H1 (cell line): ENCODE results near the gene PPP1CA. TPM values are rescaled to one million over a fixed set of nuclear protein-coding genes. Genes with fewer than 3 reads are reported as not detected.

Source experiments
- CTCF ChIA-PET: fragments of 300-600 bp; sonication (Branson Sonifier 250); formaldehyde crosslinking; loops from one replicate; lab custom pipeline; 2021; ENCODE audit not compliant: partially characterized antibody; lab: Charles Lee
- POLR2A ChIA-PET: fragments of 300-600 bp; sonication (Branson Sonifier 250); formaldehyde crosslinking; loops from one replicate; lab custom pipeline; 2021; ENCODE audit warnings: inconsistent platforms; ENCODE audit not compliant: partially characterized antibody; lab: Charles Lee
- DNase-seq, 2 experiments: peaks; one replicate each; pipeline versions ENCODE4 v3.0.0 to v3.0.0-alpha.2; 2010 to 2022; ENCODE audit warnings: low spot score in 2 of 2, low read depth in 1 of 2, mixed read lengths in 1 of 2
- FAIRE-seq: peaks from 2 replicates; lab custom pipeline; 2011; peaks lifted over from hg19 to GRCh38; lab: Jason Lieb, UNC
- H2AFZ ChIP-seq: 2 replicates; pipeline ENCODE4 v1.8.1; 2012; ENCODE audit warnings: low read length, inconsistent platforms
- H2AK5ac ChIP-seq: 2 replicates; pipeline ENCODE4 v1.6.1; 2013; ENCODE audit warnings: low read depth, low read length
- H2BK120ac ChIP-seq: replicated peaks from 2 replicates; pipeline ENCODE3; 2013; ENCODE audit warnings: low read depth, low read length, inconsistent platforms
- H2BK12ac ChIP-seq: 2 replicates; pipeline ENCODE4 v1.6.1; 2013; ENCODE audit warnings: low read depth, low read length
- H2BK15ac ChIP-seq: 2 replicates; pipeline ENCODE4 v1.6.1; 2013; ENCODE audit warnings: low read length
- H2BK20ac ChIP-seq: 2 replicates; pipeline ENCODE4 v1.6.1; 2013; ENCODE audit warnings: low read length
- H2BK5ac ChIP-seq: 2 replicates; pipeline ENCODE4 v1.6.1; 2013; ENCODE audit warnings: low read depth, low read length
- H3K14ac ChIP-seq: 2 replicates; pipeline ENCODE4 v1.6.1; 2013; ENCODE audit warnings: inconsistent platforms; ENCODE audit not compliant: insufficient read length
- H3K18ac ChIP-seq: 2 replicates; pipeline ENCODE4 v1.6.1; 2013; ENCODE audit warnings: low read length; ENCODE audit errors: extremely low read depth
- H3K23ac ChIP-seq: 2 replicates; pipeline ENCODE4 v1.6.1; 2013; ENCODE audit warnings: inconsistent platforms; ENCODE audit not compliant: insufficient read length
- H3K23me2 ChIP-seq: 2 replicates; pipeline ENCODE4 v1.6.1; 2013; ENCODE audit warnings: low read depth, low read length
- H3K27ac ChIP-seq: 2 replicates; pipeline ENCODE4 v1.6.1; 2011; ENCODE audit warnings: low read depth, low read length, inconsistent platforms
- H3K27me3 ChIP-seq, 4 experiments: replicated peaks in 1 of 4; 1 replicate in 1 of 4; 2 replicates in 3 of 4; pipeline versions ENCODE4 v1.6.1 to v1.8.1; 2011 to 2013; ENCODE audit warnings: low read length in 3 of 4, mild to moderate bottlenecking in 3 of 4, inconsistent platforms in 2 of 4, mixed read lengths in 2 of 4, moderate library complexity in 1 of 4; ENCODE audit not compliant: control insufficient read depth in 3 of 4, insufficient read depth in 3 of 4; ENCODE audit errors: extremely low read depth in 1 of 4
- H3K36me3 ChIP-seq, 4 experiments: 2 replicates each; pipeline versions ENCODE4 v1.6.1 to v1.8.1; 2011 to 2013; ENCODE audit warnings: mild to moderate bottlenecking in 4 of 4, low read length in 3 of 4, moderate library complexity in 2 of 4, control low read depth in 1 of 4, inconsistent platforms in 1 of 4; ENCODE audit not compliant: insufficient read depth in 4 of 4, control insufficient read depth in 2 of 4
- H3K4ac ChIP-seq: replicated peaks from 2 replicates; pipeline ENCODE3; 2013; ENCODE audit warnings: low read length, low read depth, mixed read lengths, inconsistent platforms; ENCODE audit not compliant: insufficient read length
- H3K4me1 ChIP-seq, 4 experiments: replicated peaks in 1 of 4; 1 replicate in 1 of 4; 2 replicates in 3 of 4; pipeline versions ENCODE4 v1.6.1 to v1.8.1; 2011 to 2013; ENCODE audit warnings: low read length in 3 of 4, inconsistent platforms in 2 of 4, mixed read lengths in 1 of 4; ENCODE audit not compliant: insufficient read depth in 4 of 4, control insufficient read depth in 3 of 4
- H3K4me2 ChIP-seq, 2 experiments: 2 replicates each; pipeline versions ENCODE4 v1.6.1 to v1.8.1; 2011 to 2013; ENCODE audit warnings: low read depth in 2 of 2, low read length in 2 of 2, control low read depth in 1 of 2, inconsistent platforms in 1 of 2, mild to moderate bottlenecking in 1 of 2; ENCODE audit not compliant: insufficient read depth in 1 of 2
- H3K4me3 ChIP-seq, 4 experiments: fragments of 200-600, 300-600 bp in 1 of 4; sonication (generic), shearing (Covaris generic), sonication (Bioruptor Twin) in 1 of 4; 2 replicates each; pipeline versions ENCODE4 v1.5.1 to v1.8.1; 2011 to 2016; ENCODE audit warnings: low read length in 4 of 4, low read depth in 3 of 4, control low read depth in 2 of 4, inconsistent platforms in 2 of 4, mild to moderate bottlenecking in 2 of 4, mixed read lengths in 1 of 4, moderate library complexity in 1 of 4; ENCODE audit not compliant: insufficient read depth in 2 of 4; ENCODE audit errors: extremely low read depth in 1 of 4
- H3K56ac ChIP-seq: replicated peaks from 2 replicates; pipeline ENCODE3; 2013; ENCODE audit warnings: low read depth, mild to moderate bottlenecking, mixed read lengths, low read length, inconsistent platforms; ENCODE audit not compliant: insufficient read length
- H3K79me1 ChIP-seq: 2 replicates; pipeline ENCODE4 v1.6.1; 2013; ENCODE audit warnings: low read depth, low read length, control low read depth
- H3K79me2 ChIP-seq, 2 experiments: 2 replicates each; pipeline versions ENCODE4 v1.6.1 to v1.8.1; 2012 to 2013; ENCODE audit warnings: low read length in 2 of 2, mild to moderate bottlenecking in 2 of 2, inconsistent platforms in 1 of 2; ENCODE audit not compliant: insufficient read depth in 2 of 2, control insufficient read depth in 1 of 2
- H3K9ac ChIP-seq, 4 experiments: replicated peaks in 1 of 4; 1 replicate in 1 of 4; 2 replicates in 3 of 4; pipeline versions ENCODE4 v1.6.1 to v1.8.1; 2011 to 2013; ENCODE audit warnings: low read depth in 3 of 4, low read length in 3 of 4, control low read depth in 2 of 4, mild to moderate bottlenecking in 2 of 4, moderate library complexity in 2 of 4, inconsistent platforms in 1 of 4; ENCODE audit errors: extremely low read depth in 1 of 4
- H3K9me3 ChIP-seq, 2 experiments: 2 replicates each; pipeline versions ENCODE4 v1.6.1 to v1.8.1; 2012 to 2013; ENCODE audit warnings: mild to moderate bottlenecking in 2 of 2, moderate library complexity in 2 of 2, control low read depth in 1 of 2, inconsistent platforms in 1 of 2, low read depth in 1 of 2, low read length in 1 of 2, mixed read lengths in 1 of 2; ENCODE audit not compliant: insufficient read depth in 2 of 2
- H4K20me1 ChIP-seq, 2 experiments: replicated peaks in 1 of 2; 2 replicates each; pipeline versions ENCODE3 to v1.8.1; 2011 to 2013; ENCODE audit warnings: inconsistent platforms in 2 of 2, low read length in 2 of 2, mild to moderate bottlenecking in 1 of 2; ENCODE audit not compliant: insufficient read depth in 2 of 2, control insufficient read depth in 1 of 2
- H4K5ac ChIP-seq: 2 replicates; pipeline ENCODE4 v1.6.1; 2013; ENCODE audit warnings: low read length, low read depth, mixed read lengths, inconsistent platforms; ENCODE audit not compliant: insufficient read length
- H4K8ac ChIP-seq: 2 replicates; pipeline ENCODE4 v1.8.0; 2013; ENCODE audit warnings: mild to moderate bottlenecking, moderate library complexity, low read length, inconsistent platforms; ENCODE audit not compliant: insufficient read depth; ENCODE audit errors: extremely low read depth
- H4K91ac ChIP-seq: replicated peaks from 2 replicates; pipeline ENCODE3; 2013; ENCODE audit warnings: low read length, mixed read lengths, inconsistent platforms; ENCODE audit not compliant: insufficient read length
- BRCA1 ChIP-seq: IDR thresholded peaks from 2 replicates; pipeline ENCODE4 v1.6.1; 2012; ENCODE audit warnings: low read depth, low read length, improper control_type of control experiment
- CEBPB ChIP-seq: IDR thresholded peaks from 2 replicates; pipeline ENCODE4 v1.6.1; 2012; ENCODE audit warnings: low read depth, low read length
- HDAC6 ChIP-seq: IDR thresholded peaks from one replicate; pipeline ENCODE4 v1.7.1; 2012; ENCODE audit warnings: low read depth, mild to moderate bottlenecking, inconsistent platforms, low read length, moderate library complexity
- JUND ChIP-seq: IDR thresholded peaks from 2 replicates; pipeline ENCODE4 v1.6.1; 2011; ENCODE audit warnings: mild to moderate bottlenecking, improper control_type of control experiment, low read length
- POLR2A ChIP-seq, 2 experiments: IDR thresholded peaks; 1 replicate in 1 of 2; 2 replicates in 1 of 2; pipeline ENCODE4 v1.6.1; 2011; ENCODE audit warnings: low read depth in 2 of 2, low read length in 2 of 2, mild to moderate bottlenecking in 2 of 2; ENCODE audit errors: control extremely low read depth in 1 of 2
- SAP30 ChIP-seq: fragments of 300-600 bp; sonication (generic); IDR thresholded peaks from 2 replicates; pipeline ENCODE4 v1.7.1; 2012; ENCODE audit warnings: low read length, moderate library complexity, mild to moderate bottlenecking, inconsistent platforms; ENCODE audit not compliant: insufficient read depth, insufficient replicate concordance
- SIN3A ChIP-seq, 2 experiments: IDR thresholded peaks in 1 of 2; conservative IDR thresholded peaks in 1 of 2; 2 replicates each; pipeline ENCODE4 v1.6.1; 2011 to 2012; ENCODE audit warnings: low read length in 2 of 2, improper control_type of control experiment in 1 of 2, low read depth in 1 of 2, mild to moderate bottlenecking in 1 of 2
- SP4 ChIP-seq: IDR thresholded peaks from 2 replicates; pipeline ENCODE4 v1.6.1; 2012; ENCODE audit warnings: low read length, inconsistent platforms
- TBP ChIP-seq: IDR thresholded peaks from 2 replicates; pipeline ENCODE4 v1.6.1; 2011; ENCODE audit warnings: low read depth, low read length, improper control_type of control experiment
- WGBS, 2 experiments: shearing (Covaris generic) in 1 of 2; methylation state at CpG; one replicate each; pipeline versions ENCODE4 v1.1.6 to v1.1.7; 2013 to 2015; ENCODE audit warnings: low lambda C conversion rate in 2 of 2, mixed read lengths in 2 of 2, inconsistent platforms in 1 of 2, low coverage in 1 of 2, missing lambda C conversion rate in 1 of 2; ENCODE audit not compliant: insufficient replicate concordance in 2 of 2, insufficient coverage in 1 of 2, insufficient read length in 1 of 2; ENCODE audit errors: extremely low coverage in 1 of 2, missing lambda C conversion rate in 1 of 2; 5-methylcytosine and 5-hydroxymethylcytosine counted together
- polyA plus RNA-seq, 7 experiments: library from polyadenylated mRNA; depleted of rRNA in 3 of 7; stranded (reverse) in 5 of 7; unstranded in 2 of 7; fragments of >200 nt in 5 of 7; fragments of 200-250 nt in 2 of 7; gene quantifications; 1 replicate in 5 of 7; 2 replicates in 1 of 7; 4 replicates in 1 of 7; pipeline versions ENCODE4 v1.2.1 to v1.2.3, GENCODE V29; 2011 to 2013; ENCODE audit warnings: missing spikeins in 2 of 7, mixed read lengths in 2 of 7
- total RNA-seq: library from RNA; stranded (reverse); fragmentation: NEBNext Ultra II Directional; extraction: Animal tissue kit (Norgen Biotek cat#: 25700); gene quantifications from 2 replicates; pipeline ENCODE4 v1.2.1, GENCODE V29; 2021
- TF ChIP-seq, protein P1 (sequence below): IDR thresholded peaks from 2 replicates; pipeline ENCODE4 v1.6.1; 2011; ENCODE audit warnings: low read length, improper control_type of control experiment

The PPP1CA gene
- total and polyA plus RNA-seq, 2 of the 8 experiments (the other 6 are each of a cell fraction or from before 2014, with no cell fraction given): 198 to 359 TPM

GRCh38 chr11:67448220-67448609, 46.6 kb upstream of the PPP1CA start:
- H2AK5ac ChIP-seq: 0 out of 2 replicates have a peak overlapping the region, but pooled peaks have one; percentile 39
- no peak overlapping the region for H2AFZ ChIP-seq
- 88% methylated on average over 7 of the region's 7 CpGs; no CpG with 5 or more reads in 1 of the 2 experiments for WGBS, 2 experiments
- no peaks in the 10 kb centered on the region for H3K4me1 ChIP-seq
- H4K20me1 ChIP-seq: no peaks in the 10 kb centered on the region
- H4K91ac ChIP-seq: no peak overlapping the region
- H4K5ac ChIP-seq: no peak overlapping the region
- H3K27ac ChIP-seq: no peak overlapping the region; the same call in 1 of the 2 replicates
- H2BK15ac ChIP-seq: no peak overlapping the region
- H3K56ac ChIP-seq: no peak overlapping the region
- no peak for DNase-seq
- no peak overlapping the region for H2BK20ac ChIP-seq
- no peak overlapping the region for H2BK5ac ChIP-seq
- TF ChIP-seq SAP30 (no peak), HDAC6 (no peak), CEBPB (no peak), JUND (no peak), TBP (no peak), SP4 (no peak), BRCA1 (no peak), SIN3A (conservative IDR thresholded peaks at IDR 0.05 in 1 of 2, IDR thresholded peaks at IDR 0.05 in 1 of 2; ENCODE audit: low read depth in 1 of 2, low read length in 2 of 2) (no peak), POLR2A (IDR thresholded peaks at IDR 0.05; ENCODE audit: control extremely low read depth in 1 of 2, low read depth in 2 of 2, low read length in 2 of 2) (no peak)
- TF ChIP-seq, protein P1, sequence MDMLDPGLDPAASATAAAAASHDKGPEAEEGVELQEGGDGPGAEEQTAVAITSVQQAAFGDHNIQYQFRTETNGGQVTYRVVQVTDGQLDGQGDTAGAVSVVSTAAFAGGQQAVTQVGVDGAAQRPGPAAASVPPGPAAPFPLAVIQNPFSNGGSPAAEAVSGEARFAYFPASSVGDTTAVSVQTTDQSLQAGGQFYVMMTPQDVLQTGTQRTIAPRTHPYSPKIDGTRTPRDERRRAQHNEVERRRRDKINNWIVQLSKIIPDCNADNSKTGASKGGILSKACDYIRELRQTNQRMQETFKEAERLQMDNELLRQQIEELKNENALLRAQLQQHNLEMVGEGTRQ: no peak
- TF ChIP-seq, all 59 proteins: peak for 0
- ChIA-PET POLR2A (interaction anchor here (0.6 to 1.1 kb wide), 2 partner anchors 20 to 29 kb away, joined by 3 to 4 read pairs; no protein-coding TSS in a partner anchor), CTCF (interaction anchor here (1.2 kb wide), 1 partner anchor 56 kb away, joined by 3 read pairs; the partner anchor contains the start of gene RAD9A)
- H3K36me3 ChIP-seq: no peaks in the 10 kb centered on the region
- H3K23ac ChIP-seq: no peak overlapping the region
- no peak overlapping the region for H3K4me3 ChIP-seq
- no peak overlapping the region for H3K18ac ChIP-seq
- no peaks in the 10 kb centered on the region for H3K79me1 ChIP-seq
- no peaks in the 10 kb centered on the region for H3K79me2 ChIP-seq
- no peak overlapping the region for H2BK120ac ChIP-seq
- H3K9me3 ChIP-seq: no peaks in the 10 kb centered on the region
- FAIRE-seq: no peak
- H3K14ac ChIP-seq: no peak overlapping the region
- no peak overlapping the region for H4K8ac ChIP-seq
- H3K4ac ChIP-seq: no peak overlapping the region
- H3K27me3 ChIP-seq: no peaks in the 10 kb centered on the region
- no peaks in the 10 kb centered on the region for H3K23me2 ChIP-seq
- H3K9ac ChIP-seq: no peak overlapping the region
- no peak overlapping the region for H3K4me2 ChIP-seq
- no peak overlapping the region for H2BK12ac ChIP-seq
